IMR-90 (cell line): Measurements from ENCODE around the gene GRM8. TPM values are rescaled to one million over a fixed set of nuclear protein-coding genes. Genes with fewer than 3 reads are reported as not detected.

ENCODE experiments used
- ATAC-seq: fragments of 200-7000 bp; cut with Tn5 transposase; 2 replicates; pipeline ENCODE4 v1.9.1; 2020; ENCODE audit warnings: low read depth, mild to moderate bottlenecking, moderate library complexity
- BruUV-seq: library from RNA; stranded (reverse); fragments of 400-500 nt; replicated peaks from 2 replicates; lab custom pipeline; 2021; lab: Mats Ljungman, UMichigan
- CTCF ChIA-PET: fragments of 300-600 bp; formaldehyde crosslinking; extraction: SDS; loops from one replicate; lab custom pipeline; 2021; ENCODE audit warnings: antibody characterized with exemption; lab: Yijun Ruan, JAX
- POLR2A ChIA-PET: fragments of 300-600 bp; sonication (Branson Sonifier 250); formaldehyde crosslinking; loops from one replicate; lab custom pipeline; 2022; ENCODE audit warnings: antibody characterized with exemption; ENCODE audit not compliant: unreplicated experiment; lab: Charles Lee
- DNase-seq: peaks from one replicate; pipeline ENCODE4 v3.0.0; 2013
- H2AFZ ChIP-seq: replicated peaks from 2 replicates; pipeline ENCODE3; 2013; ENCODE audit warnings: low read length, mild to moderate bottlenecking; ENCODE audit not compliant: poor library complexity
- H2AK5ac ChIP-seq: 2 replicates; pipeline ENCODE4 v1.6.1; 2013; ENCODE audit warnings: low read depth, low read length, inconsistent platforms
- H2AK9ac ChIP-seq: replicated peaks from 2 replicates; pipeline ENCODE3; 2013; ENCODE audit warnings: mild to moderate bottlenecking, low read depth, low read length, moderate library complexity; ENCODE audit not compliant: poor library complexity
- H2BK120ac ChIP-seq: 2 replicates; pipeline ENCODE4 v1.6.1; 2013; ENCODE audit warnings: low read depth, low read length, inconsistent platforms
- H2BK15ac ChIP-seq: 3 replicates; pipeline ENCODE4 v1.6.1; 2013; ENCODE audit warnings: low read depth, low read length, inconsistent platforms
- H2BK20ac ChIP-seq: 2 replicates; pipeline ENCODE4 v1.6.1; 2013; ENCODE audit warnings: low read depth, mild to moderate bottlenecking, inconsistent platforms, low read length, moderate library complexity
- H2BK5ac ChIP-seq: 2 replicates; pipeline ENCODE4 v1.6.1; 2013; ENCODE audit warnings: mild to moderate bottlenecking, low read depth, low read length, inconsistent platforms; ENCODE audit not compliant: poor library complexity, severe bottlenecking
- H3K14ac ChIP-seq: replicated peaks from 2 replicates; pipeline ENCODE4 v1.6.1; 2013; ENCODE audit warnings: low read depth, low read length, inconsistent platforms
- H3K18ac ChIP-seq: 2 replicates; pipeline ENCODE4 v1.6.1; 2013; ENCODE audit warnings: low read depth, low read length, control low read depth
- H3K23ac ChIP-seq: 2 replicates; pipeline ENCODE4 v1.6.1; 2013; ENCODE audit warnings: low read depth, low read length, inconsistent platforms
- H3K27ac ChIP-seq: 2 replicates; pipeline ENCODE4 v1.5.1; 2013; ENCODE audit warnings: mild to moderate bottlenecking, control low read depth, low read length; ENCODE audit not compliant: insufficient read depth
- H3K27me3 ChIP-seq: 2 replicates; pipeline ENCODE4 v1.6.1; 2013; ENCODE audit warnings: low read length; ENCODE audit not compliant: control insufficient read depth, insufficient read depth
- H3K36me3 ChIP-seq: 2 replicates; pipeline ENCODE4 v1.6.1; 2013; ENCODE audit warnings: low read length, mixed read lengths; ENCODE audit not compliant: control insufficient read depth, insufficient read depth
- H3K4ac ChIP-seq: 2 replicates; pipeline ENCODE4 v1.6.1; 2013; ENCODE audit warnings: low read depth, low read length, inconsistent platforms
- H3K4me1 ChIP-seq: 2 replicates; pipeline ENCODE4 v1.6.1; 2013; ENCODE audit warnings: low read length, mixed read lengths; ENCODE audit not compliant: control insufficient read depth, insufficient read depth
- H3K4me2 ChIP-seq: 2 replicates; pipeline ENCODE4 v1.6.1; 2013; ENCODE audit warnings: low read depth, mild to moderate bottlenecking, control low read depth, low read length, moderate library complexity
- H3K4me3 ChIP-seq: 2 replicates; pipeline ENCODE4 v1.5.1; 2013; ENCODE audit warnings: low read depth, mild to moderate bottlenecking, control low read depth, low read length, moderate library complexity; ENCODE audit not compliant: insufficient read depth
- H3K56ac ChIP-seq: 2 replicates; pipeline ENCODE4 v1.6.1; 2013; ENCODE audit warnings: low read length, inconsistent platforms; ENCODE audit not compliant: insufficient read depth; ENCODE audit errors: extremely low read depth
- H3K79me1 ChIP-seq, 2 experiments: 2 replicates each; pipeline ENCODE4 v1.6.1; 2013; ENCODE audit warnings: low read length in 2 of 2, inconsistent platforms in 1 of 2, low read depth in 1 of 2
- H3K9ac ChIP-seq: 2 replicates; pipeline ENCODE4 v1.6.1; 2013; ENCODE audit warnings: low read depth, low read length, control low read depth
- H3K9me1 ChIP-seq: 2 replicates; pipeline ENCODE4 v1.6.1; 2013; ENCODE audit warnings: low read length, inconsistent platforms; ENCODE audit not compliant: insufficient read depth
- H3K9me3 ChIP-seq: 2 replicates; pipeline ENCODE4 v1.6.1; 2013; ENCODE audit warnings: low read length; ENCODE audit not compliant: control insufficient read depth, insufficient read depth
- H4K20me1 ChIP-seq: 2 replicates; pipeline ENCODE4 v1.6.1; 2013; ENCODE audit warnings: low read length, inconsistent platforms; ENCODE audit not compliant: insufficient read depth
- H4K5ac ChIP-seq: 2 replicates; pipeline ENCODE4 v1.6.1; 2013; ENCODE audit warnings: mild to moderate bottlenecking, low read depth, low read length, control low read depth
- H4K8ac ChIP-seq, 2 experiments: 2 replicates each; pipeline ENCODE4 v1.6.1; 2013; ENCODE audit warnings: low read depth in 2 of 2, low read length in 2 of 2, control low read depth in 1 of 2, inconsistent platforms in 1 of 2
- H4K91ac ChIP-seq: 2 replicates; pipeline ENCODE4 v1.6.1; 2013; ENCODE audit warnings: low read depth, low read length, inconsistent platforms; ENCODE audit not compliant: insufficient read depth
- BHLHE40 ChIP-seq: fragments of 150-350 bp; IDR thresholded peaks from 2 replicates; pipeline ENCODE4 v1.6.1; 2016; ENCODE audit warnings: mild to moderate bottlenecking, low read depth, low read length
- CEBPB ChIP-seq: IDR thresholded peaks from 2 replicates; pipeline ENCODE4 v1.6.1; 2012; ENCODE audit warnings: low read depth, low read length, improper control_type of control experiment
- CHD1 ChIP-seq: IDR thresholded peaks from 2 replicates; pipeline ENCODE4 v1.6.1; 2012; ENCODE audit warnings: low read depth, low read length, improper control_type of control experiment
- CTCF ChIP-seq: conservative IDR thresholded peaks from 2 replicates; pipeline ENCODE4 v1.5.1; 2012; ENCODE audit warnings: mild to moderate bottlenecking, low read depth, low read length, improper control_type of control experiment
- FOS ChIP-seq: fragments of 150-350 bp; IDR thresholded peaks from 2 replicates; pipeline ENCODE4 v1.6.1; 2016; ENCODE audit warnings: low read depth, low read length
- MAFK ChIP-seq: IDR thresholded peaks from 2 replicates; pipeline ENCODE4 v1.6.1; 2012; ENCODE audit warnings: low read depth, low read length, improper control_type of control experiment
- MAZ ChIP-seq: IDR thresholded peaks from 2 replicates; pipeline ENCODE4 v1.6.1; 2012; ENCODE audit warnings: low read depth, mild to moderate bottlenecking, low read length, improper control_type of control experiment, moderate library complexity, borderline replicate concordance
- MXI1 ChIP-seq: IDR thresholded peaks from 2 replicates; pipeline ENCODE4 v1.6.1; 2012; ENCODE audit warnings: low read depth, mild to moderate bottlenecking, low read length, moderate library complexity, borderline replicate concordance
- NFE2L2 ChIP-seq: fragments of 150-350 bp; IDR thresholded peaks from 2 replicates; pipeline ENCODE4 v1.6.1; 2016; ENCODE audit warnings: low read depth, mild to moderate bottlenecking, low read length
- POLR2A ChIP-seq: IDR thresholded peaks from 2 replicates; pipeline ENCODE4 v1.6.1; 2012; ENCODE audit warnings: mild to moderate bottlenecking, low read depth, low read length
- RAD21 ChIP-seq: IDR thresholded peaks from 2 replicates; pipeline ENCODE4 v1.6.1; 2012; ENCODE audit warnings: low read length, improper control_type of control experiment
- RCOR1 ChIP-seq: IDR thresholded peaks from 2 replicates; pipeline ENCODE4 v1.6.1; 2012; ENCODE audit warnings: mild to moderate bottlenecking, low read length, improper control_type of control experiment; ENCODE audit not compliant: insufficient replicate concordance
- RFX5 ChIP-seq: IDR thresholded peaks from 2 replicates; pipeline ENCODE4 v1.8.0; 2012; ENCODE audit warnings: low read depth, mild to moderate bottlenecking, low read length, moderate library complexity
- SMC3 ChIP-seq: fragments of 150-350 bp; IDR thresholded peaks from 2 replicates; pipeline ENCODE4 v1.6.1; 2016; ENCODE audit warnings: low read depth, mild to moderate bottlenecking, antibody characterized with exemption, low read length, moderate library complexity
- USF2 ChIP-seq: fragments of 150-350 bp; IDR thresholded peaks from 2 replicates; pipeline ENCODE4 v1.6.1; 2017; ENCODE audit warnings: mild to moderate bottlenecking, antibody characterized with exemption, low read length, low read depth
- WGBS, 2 experiments: methylation state at CpG; one replicate each; pipeline versions ENCODE4 v1.1.5 to v1.1.7; 2013; ENCODE audit warnings: missing lambda C conversion rate in 2 of 2; ENCODE audit not compliant: insufficient read length in 1 of 2; ENCODE audit errors: extremely low coverage in 2 of 2; 5-methylcytosine and 5-hydroxymethylcytosine counted together
- dilution Hi-C: fragments of 300-500 bp; cut with HindIII; formaldehyde crosslinking; loops from one replicate; pipeline ENCODE4 v1.14.3; 2018; ENCODE audit warnings: low sequenced_read_pairs; ENCODE audit not compliant: unreplicated experiment
- in situ Hi-C: fragments of 300-500 bp; cut with MboI; formaldehyde crosslinking; loops from 3 replicates; pipeline ENCODE4 v1.14.3; 2019; ENCODE audit warnings: low sequenced_read_pairs, inconsistent platforms, mixed read lengths
- intact Hi-C: fragments of 100-400 bp; cut with micrococcal nuclease; formaldehyde crosslinking; loops from 2 replicates; pipeline ENCODE4 v1.10.0; 2022
- polyA plus RNA-seq, 3 experiments: library from polyadenylated mRNA; depleted of rRNA; stranded (reverse); fragments of >200 nt; gene quantifications; 2 replicates each; pipeline ENCODE4 v1.2.3, GENCODE V29; 2012; ENCODE audit warnings: low replicate concordance in 1 of 3
- total RNA-seq: library from RNA; depleted of rRNA; stranded (reverse); fragments of >200 nt; gene quantifications from 2 replicates; pipeline ENCODE4 v1.2.3, GENCODE V29; 2012

Gene GRM8
- total and polyA plus RNA-seq, 2 of the 4 experiments (the other 2 are of a cell fraction), result not detected

- no peak overlapping the region for H3K4me2 ChIP-seq
- BruUV-seq, result no TSS peak
- ChIA-PET CTCF (no interaction called here), POLR2A (no interaction called here)
- H3K18ac ChIP-seq, result no peak overlapping the region
- H4K20me1 ChIP-seq, result no peaks in the 10 kb centered on the region
- H3K14ac ChIP-seq, result no peak overlapping the region
- no peak overlapping the region for H3K9ac ChIP-seq
- no peak overlapping the region for H3K27ac ChIP-seq
- DNase-seq (no peak), ATAC-seq (no peak)
- in situ Hi-C loops, result no loop called here
- no peak overlapping the region for H2BK5ac ChIP-seq
- H2AK9ac ChIP-seq, result no peak overlapping the region
- no peak overlapping the region for H2AFZ ChIP-seq
- H2AK5ac ChIP-seq, result no peak overlapping the region
- H4K5ac ChIP-seq, result no peak overlapping the region
- H2BK20ac ChIP-seq, result no peak overlapping the region
- H3K27me3 ChIP-seq, result no peaks in the 10 kb centered on the region
- TF ChIP-seq POLR2A (no peak), FOS (no peak), RFX5 (no peak), CHD1 (no peak), CTCF (no peak), RAD21 (no peak), BHLHE40 (no peak), RCOR1 (no peak), USF2 (no peak), CEBPB (no peak), SMC3 (no peak), MAZ (no peak), NFE2L2 (no peak), MXI1 (no peak), MAFK (no peak)
- no peaks in the 10 kb centered on the region for H3K4me1 ChIP-seq
- H3K9me1 ChIP-seq, result no peaks in the 10 kb centered on the region
- intact Hi-C loops, result no loop called here
- peaks cover 4% of the 10 kb centered on the region; the same call in 1 of the 2 replicates for H3K9me3 ChIP-seq
- dilution Hi-C loops, result no loop called here
- H3K56ac ChIP-seq, result no peak overlapping the region
- H3K79me1 ChIP-seq, result no peaks in the 10 kb centered on the region
- no peaks in the 10 kb centered on the region for H3K36me3 ChIP-seq
- no peak overlapping the region for H3K23ac ChIP-seq
- H3K4me3 ChIP-seq, result no peak overlapping the region
- no peak overlapping the region for H2BK120ac ChIP-seq
- no CpG with 5 or more reads among the region's 5 CpGs for WGBS, 2 experiments
- H3K4ac ChIP-seq, result no peak overlapping the region
- no peak overlapping the region for H4K8ac ChIP-seq
- H4K91ac ChIP-seq, result no peak overlapping the region
- H2BK15ac ChIP-seq, result no peak overlapping the region
Measured at GRCh38 chr7:126541406-126541805, 711.3 kb downstream of the GRM8 start.
